Limb (tissue), 2 donors: ENCODE results near the gene RB1.

Source experiments
- DNase-seq, 2 donors: peaks; one replicate each; pipeline ENCODE4 v3.0.0-alpha.2; 2016; ENCODE audit errors: extremely low spot score in 2 of 2

The RB1 gene

DNA sequence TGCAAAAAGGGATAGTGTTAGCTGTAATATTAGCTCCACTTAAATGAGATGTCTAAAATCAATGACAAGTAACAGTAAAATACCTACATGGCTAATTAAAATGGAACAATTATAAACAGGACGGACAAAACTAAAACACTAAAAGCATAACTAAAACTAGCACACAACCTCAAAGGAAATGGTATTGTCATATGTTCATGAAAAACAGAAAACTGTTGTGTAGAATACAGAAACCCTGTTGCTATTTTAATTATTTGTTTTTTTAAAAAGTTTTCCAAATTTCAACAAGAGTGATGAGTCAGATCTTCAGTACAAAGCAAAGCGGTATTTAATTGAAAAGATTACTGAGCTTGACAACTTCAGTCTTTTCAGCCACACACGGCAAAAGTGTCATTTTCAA, 225.2 kb downstream of the RB1 start:
- DNase-seq = no peak

DNA sequence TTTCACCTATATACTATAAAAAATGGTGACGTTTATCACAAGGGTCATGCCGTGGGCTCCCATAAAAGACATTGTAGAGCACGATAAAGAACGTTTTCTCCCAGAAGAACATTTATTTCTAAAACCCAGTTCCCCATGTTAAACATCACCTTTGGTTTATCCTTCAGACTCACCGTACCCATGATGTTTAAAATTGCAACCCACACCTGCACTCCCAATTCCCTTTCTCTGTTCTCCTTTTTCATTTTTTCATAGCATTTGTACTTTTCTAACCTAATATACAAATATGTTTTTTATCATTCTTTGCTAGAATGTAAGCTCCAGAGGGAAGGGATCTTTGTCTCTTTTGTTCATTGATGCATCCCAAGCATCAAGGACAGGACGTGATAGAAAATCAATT, 227.3 kb downstream of the RB1 start:
- no peak for DNase-seq
